HG03354 (cell line): ENCODE measurements around the gene ZNF438.

Experiments used
- ATAC-seq: cut with Tn5 transposase; IDR thresholded peaks from one replicate; pipeline ENCODE4 v1.9.1; 2021; ENCODE audit warnings: mild to moderate bottlenecking; ENCODE audit not compliant: unreplicated experiment, poor library complexity, severe bottlenecking

Gene ZNF438

GRCh38 chr10:31018356-31018750, 13.3 kb downstream of the ZNF438 start:
- no peak for ATAC-seq

GRCh38 chr10:31017534-31018355, 13.9 kb downstream of the ZNF438 start:
- no peak for ATAC-seq

- ATAC-seq: no peak
Observed at GRCh38 chr10:31014161-31014875, 17.3 kb downstream of the ZNF438 start.

GRCh38 chr10:31013331-31013730, 18.3 kb downstream of the ZNF438 start:
- ATAC-seq: no peak

GRCh38 chr10:31011665-31012022, 20.0 kb downstream of the ZNF438 start:
- ATAC-seq: no peak

GRCh38 chr10:31011017-31011664, 20.5 kb downstream of the ZNF438 start:
- ATAC-seq: no peak

- no peak for ATAC-seq
Observed at GRCh38 chr10:31010062-31010461, 21.6 kb downstream of the ZNF438 start.

GRCh38 chr10:31005895-31006294, 25.8 kb downstream of the ZNF438 start:
- ATAC-seq: no peak

GRCh38 chr10:31004611-31005193, 27.0 kb downstream of the ZNF438 start:
- ATAC-seq: no peak

- ATAC-seq: no peak
Observed at GRCh38 chr10:31001740-31002139, 29.9 kb downstream of the ZNF438 start.

GRCh38 chr10:31000867-31001266, 30.8 kb downstream of the ZNF438 start:
- no peak for ATAC-seq

GRCh38 chr10:31000071-31000782, 31.4 kb downstream of the ZNF438 start:
- ATAC-seq: no peak

GRCh38 chr10:30999070-30999712, 32.5 kb downstream of the ZNF438 start:
- no peak for ATAC-seq

- no peak for ATAC-seq
Observed at GRCh38 chr10:30997536-30998235, 34.0 kb downstream of the ZNF438 start.

GRCh38 chr10:30996481-30997005, 35.1 kb downstream of the ZNF438 start:
- no peak for ATAC-seq

GRCh38 chr10:30995081-30995770, 36.4 kb downstream of the ZNF438 start:
- no peak for ATAC-seq

GRCh38 chr10:30993155-30993554, 38.5 kb downstream of the ZNF438 start:
- no peak for ATAC-seq

- no peak for ATAC-seq
Observed at GRCh38 chr10:30992681-30993080, 39.0 kb downstream of the ZNF438 start.
